Gastrocnemius medialis (tissue), 4 donors: Measurements from ENCODE around the gene COBLL1.

Experiments
- CTCF ChIP-seq, 5 experiments: fragments of 450-650 bp in 3 of 5; fragments of 200-600 bp in 2 of 5; sonication (generic) in 2 of 5; IDR thresholded peaks in 4 of 5; conservative IDR thresholded peaks in 1 of 5; 1 replicate in 4 of 5; 2 replicates in 1 of 5; pipeline ENCODE4 v1.5.1; 2016 to 2019; ENCODE audit warnings: antibody characterized with exemption in 5 of 5, mild to moderate bottlenecking in 3 of 5, moderate library complexity in 3 of 5
- POLR2A ChIP-seq, 2 donors: fragments of 450-650 bp; IDR thresholded peaks; one replicate each; pipeline ENCODE4 v1.6.1; 2017; ENCODE audit warnings: antibody characterized with exemption in 2 of 2, mild to moderate bottlenecking in 2 of 2, moderate library complexity in 2 of 2

GRCh38 chr2:164719996-164720941, 121.4 kb downstream of the COBLL1 start:
- TF ChIP-seq CTCF (IDR thresholded peaks at IDR 0.05 in 4 of 5, conservative IDR thresholded peaks at IDR 0.05 in 1 of 5): no peak
- no peak for TF ChIP-seq POLR2A (IDR thresholded peaks at IDR 0.05)
